Activated T-cell treated with anti-CD3 and anti-CD28 coated beads for 4 hours (primary cell): ENCODE measurements around the gene DICER1.

Experiments used
- DNase-seq: peaks from one replicate; pipeline ENCODE4 v3.0.0-alpha.2; 2020

Gene DICER1

GRCh38 chr14:95054346-95055280, 102.7 kb downstream of the DICER1 start:
- DNase-seq, result no peak

GRCh38 chr14:95052016-95052585, 105.2 kb downstream of the DICER1 start:
- no peak for DNase-seq

GRCh38 chr14:95049952-95050351, 107.4 kb downstream of the DICER1 start:
- DNase-seq, result no peak

- no peak for DNase-seq
These were observed 108.5 kb downstream of the DICER1 start for GRCh38 chr14:95048771-95049312.

GRCh38 chr14:95047754-95048153, 109.6 kb downstream of the DICER1 start:
- no peak for DNase-seq

- no peak for DNase-seq
These were observed 110.3 kb downstream of the DICER1 start for GRCh38 chr14:95046711-95047681.

GRCh38 chr14:95045836-95046430, 111.4 kb downstream of the DICER1 start:
- DNase-seq, result no peak

- no peak for DNase-seq
These were observed 112.1 kb downstream of the DICER1 start for GRCh38 chr14:95045106-95045701.

- no peak for DNase-seq
These were observed 112.7 kb downstream of the DICER1 start for GRCh38 chr14:95044463-95045105.

GRCh38 chr14:95043732-95044462, 113.4 kb downstream of the DICER1 start:
- DNase-seq, result no peak

- DNase-seq, result no peak
These were observed 114.0 kb downstream of the DICER1 start for GRCh38 chr14:95043314-95043713.

GRCh38 chr14:95041477-95042020, 115.8 kb downstream of the DICER1 start:
- DNase-seq, result no peak

GRCh38 chr14:95040708-95041476, 116.4 kb downstream of the DICER1 start:
- DNase-seq, result no peak

GRCh38 chr14:95039993-95040348, 117.4 kb downstream of the DICER1 start:
- no peak for DNase-seq

- no peak for DNase-seq
These were observed 117.9 kb downstream of the DICER1 start for GRCh38 chr14:95039259-95039992.

- no peak for DNase-seq
These were observed 118.6 kb downstream of the DICER1 start for GRCh38 chr14:95038521-95039250.

GRCh38 chr14:95037273-95037672, 120.1 kb downstream of the DICER1 start:
- no peak for DNase-seq
